GM19193 (cell line): ENCODE measurements around the gene BEND4.

Experiments
- POLR2A ChIP-seq: IDR thresholded peaks from 4 replicates; pipeline ENCODE4 v1.6.1; 2011; ENCODE audit not compliant: insufficient read depth, insufficient read length; ENCODE audit errors: extremely low read depth

The BEND4 gene

DNA sequence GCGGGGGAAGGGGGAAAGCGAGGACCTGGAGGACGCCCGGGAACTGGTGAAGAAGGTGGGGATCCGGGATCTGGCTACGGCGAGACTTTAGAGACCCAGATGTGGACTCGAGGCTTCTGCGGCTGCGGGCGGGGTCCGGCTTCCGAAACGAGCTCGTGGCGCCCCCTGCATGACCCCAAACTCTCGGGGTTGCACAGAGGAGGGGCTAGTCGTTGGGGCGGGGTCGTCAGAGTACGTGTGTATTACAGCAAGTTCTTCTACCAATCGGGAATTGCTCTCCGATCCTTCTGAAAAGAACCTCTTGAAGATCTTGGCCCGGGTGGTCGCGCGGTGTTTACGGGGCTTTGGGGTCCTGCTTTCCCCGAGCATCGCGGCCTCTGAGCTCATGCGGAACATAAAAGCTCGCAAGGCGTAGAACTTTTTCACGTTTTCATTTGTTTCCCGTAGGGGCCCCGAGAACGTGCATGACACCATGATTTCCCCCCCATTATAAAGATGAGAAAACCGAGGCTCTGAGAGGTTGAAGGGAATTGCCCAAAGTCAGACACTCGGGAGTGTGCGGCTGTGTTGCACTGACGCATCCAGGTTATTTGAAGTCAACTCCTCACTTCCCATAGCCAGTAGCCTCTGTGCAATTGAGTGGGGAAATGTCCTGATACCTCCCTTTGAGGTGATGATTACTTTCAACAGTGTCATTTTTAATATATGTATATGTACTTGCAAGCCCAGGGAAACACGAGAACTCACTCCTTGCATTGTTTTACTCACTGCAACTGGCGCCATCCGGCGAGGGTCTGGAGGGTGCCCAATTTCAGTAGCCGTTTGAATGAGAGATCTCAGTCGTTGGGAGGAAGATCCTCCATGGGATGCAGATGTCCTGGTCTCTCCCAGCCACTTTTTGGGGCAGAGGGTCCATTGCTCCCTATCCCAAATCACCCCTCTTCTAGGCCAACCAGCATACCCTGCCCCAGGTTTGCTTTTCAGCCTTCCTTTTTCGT lies at the start of gene BEND4:
Gene BEND4 (minus strand): TSS at position 149 of the 998 bp plus-strand sequence. CDS start 512 bp downstream, outside the sequence.
- peak; percentile 20 for TF ChIP-seq POLR2A

- no peak for TF ChIP-seq POLR2A
Observed at GRCh38 chr4:42197341-42197740, 44.9 kb upstream of the BEND4 start.

DNA sequence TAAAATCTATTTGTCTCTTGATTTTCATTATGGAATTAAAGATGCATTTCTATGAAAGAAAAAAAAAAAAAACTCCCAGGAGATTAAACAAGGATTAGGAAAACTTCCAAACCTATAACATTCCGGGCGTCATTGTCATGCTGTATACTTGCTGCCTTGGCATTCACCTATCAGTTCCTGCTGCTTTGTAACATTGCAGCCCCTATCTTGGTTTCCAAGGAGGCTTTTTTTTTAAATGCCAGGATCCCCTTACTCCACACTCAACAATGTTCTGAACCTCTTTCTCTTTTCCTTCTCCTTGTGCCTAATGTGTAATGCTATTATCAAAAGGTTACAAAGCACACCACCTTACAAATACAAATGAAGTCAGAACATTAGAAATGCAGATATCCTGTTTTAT lies 20.5 kb upstream of the BEND4 start:
- no peak for TF ChIP-seq POLR2A

GRCh38 chr4:42172128-42172790 lies 19.8 kb upstream of the BEND4 start:
- TF ChIP-seq POLR2A: no peak

DNA sequence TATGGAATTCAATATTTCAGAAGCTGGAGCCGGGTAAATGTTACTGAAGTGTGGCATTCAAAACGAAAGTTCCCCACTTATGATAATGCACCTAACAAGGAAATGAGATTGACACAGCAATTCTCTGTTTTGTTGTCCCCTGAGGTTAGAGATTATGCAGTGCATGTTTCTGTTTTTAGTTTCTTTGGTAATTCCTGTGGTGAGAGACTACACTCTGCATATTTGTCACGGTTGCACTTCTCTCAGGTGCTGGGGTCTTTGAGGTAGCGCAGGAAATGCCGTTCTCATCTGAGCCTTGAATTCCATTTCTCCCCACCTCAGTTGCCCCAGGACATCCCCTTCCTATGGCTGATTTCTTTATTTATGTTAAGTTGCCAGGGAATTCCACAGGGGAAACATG lies 15.3 kb upstream of the BEND4 start:
- TF ChIP-seq POLR2A: no peak

GRCh38 chr4:42159271-42160001 lies 7.0 kb upstream of the BEND4 start:
- TF ChIP-seq POLR2A: no peak

- no peak for TF ChIP-seq POLR2A
Observed at GRCh38 chr4:42151568-42152506, 618 bp downstream of the BEND4 start.

DNA sequence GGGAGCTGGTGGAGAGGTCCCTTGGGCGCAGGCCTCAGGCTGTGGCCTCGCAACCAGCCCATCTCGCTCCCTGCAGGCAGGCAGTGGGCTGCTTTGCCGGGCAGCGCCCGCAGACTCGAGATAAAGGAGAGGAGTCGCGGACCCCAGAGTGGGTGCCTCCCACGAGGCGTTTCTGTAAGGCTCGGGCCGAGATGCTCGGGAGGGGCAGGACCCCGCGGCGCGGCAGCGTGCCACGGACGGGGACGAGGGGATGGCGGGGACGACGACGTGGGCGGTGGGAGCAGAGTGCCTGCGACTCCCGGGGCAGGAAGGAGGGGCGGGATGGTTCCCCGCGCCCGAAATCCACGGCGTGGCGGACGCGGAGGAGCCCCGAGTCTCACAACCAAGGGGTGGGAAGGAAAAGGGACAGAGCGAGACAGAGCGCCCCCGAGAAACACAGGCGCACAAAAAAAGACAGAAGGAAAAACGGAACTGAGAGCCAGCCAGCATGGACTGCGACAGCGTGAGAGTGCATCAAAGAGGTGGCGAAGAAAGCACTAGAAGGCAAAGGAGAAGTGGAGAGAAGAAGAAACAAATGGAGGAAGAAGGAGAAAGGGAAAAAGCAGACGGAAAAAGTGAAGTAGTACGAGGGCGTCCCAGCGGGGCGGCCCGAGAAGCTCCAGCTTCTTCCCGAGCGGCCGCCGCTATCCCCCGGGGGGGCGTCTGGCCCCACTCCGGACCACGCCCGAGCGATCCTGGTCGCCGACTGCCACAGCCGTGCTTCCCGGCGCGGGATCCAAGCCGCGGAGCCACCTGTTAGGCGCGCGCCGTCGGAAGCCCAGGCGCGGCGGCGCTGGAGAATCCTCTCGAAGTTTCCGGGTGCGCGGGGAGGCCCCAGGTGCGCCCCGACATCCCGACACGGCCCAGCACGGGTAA lies 1.5 kb downstream of the BEND4 start:
- TF ChIP-seq POLR2A: no peak

DNA sequence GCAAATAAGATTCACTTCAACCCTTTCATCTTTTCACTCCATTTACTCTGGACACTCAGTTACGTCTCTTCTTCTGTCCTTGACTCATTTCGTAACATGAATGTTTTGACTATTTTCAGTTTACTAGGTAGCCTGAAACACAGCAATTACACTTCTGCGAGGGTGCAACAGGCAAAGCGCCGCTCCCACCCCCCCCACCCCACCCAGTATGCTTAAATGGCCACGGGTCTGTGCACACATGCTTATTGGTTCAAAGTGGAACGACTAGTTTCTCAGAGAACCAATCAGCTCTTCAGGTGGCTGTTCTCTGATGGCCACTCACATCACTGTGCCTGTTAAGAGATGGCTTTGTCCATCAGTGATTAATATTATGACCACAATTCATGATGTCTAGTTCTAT lies 3.5 kb downstream of the BEND4 start:
- no peak for TF ChIP-seq POLR2A

DNA sequence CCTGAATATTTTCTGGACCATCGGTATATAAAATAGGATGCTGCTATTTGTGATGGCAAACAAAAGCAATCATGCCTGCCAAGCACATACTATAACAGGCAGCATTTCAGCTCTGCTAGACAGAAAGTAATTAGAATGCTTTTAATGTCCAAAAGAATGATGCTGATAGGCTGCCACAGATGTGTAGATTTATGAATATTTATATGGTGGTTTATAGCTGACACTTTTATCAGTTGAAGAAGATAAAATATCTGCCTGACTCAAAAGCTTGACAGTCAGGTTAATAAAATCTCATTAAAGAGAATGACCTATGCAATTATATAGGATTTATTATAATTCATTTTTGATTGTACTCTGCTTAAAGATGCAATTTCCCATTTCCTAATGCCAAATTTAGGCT lies 4.0 kb downstream of the BEND4 start:
- no peak for TF ChIP-seq POLR2A

DNA sequence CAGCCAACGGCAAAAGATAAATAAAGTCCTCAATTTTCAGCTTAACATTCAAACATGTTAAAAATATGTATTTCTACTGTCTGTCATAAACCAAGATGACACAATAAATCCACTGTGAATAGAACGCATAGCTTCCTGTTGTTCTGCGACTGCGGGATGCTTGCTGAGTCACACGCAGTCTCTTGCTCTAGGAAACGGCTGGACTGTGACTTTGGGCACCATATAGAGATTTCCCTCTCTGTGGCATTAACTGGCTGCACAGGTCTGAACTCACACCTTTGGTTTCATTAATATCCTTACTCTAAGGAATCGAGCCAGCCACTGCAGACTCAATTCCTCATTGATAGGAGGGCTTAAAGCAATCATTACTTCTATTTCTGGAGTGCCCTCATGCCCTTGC lies 8.4 kb downstream of the BEND4 start:
- TF ChIP-seq POLR2A: no peak

DNA sequence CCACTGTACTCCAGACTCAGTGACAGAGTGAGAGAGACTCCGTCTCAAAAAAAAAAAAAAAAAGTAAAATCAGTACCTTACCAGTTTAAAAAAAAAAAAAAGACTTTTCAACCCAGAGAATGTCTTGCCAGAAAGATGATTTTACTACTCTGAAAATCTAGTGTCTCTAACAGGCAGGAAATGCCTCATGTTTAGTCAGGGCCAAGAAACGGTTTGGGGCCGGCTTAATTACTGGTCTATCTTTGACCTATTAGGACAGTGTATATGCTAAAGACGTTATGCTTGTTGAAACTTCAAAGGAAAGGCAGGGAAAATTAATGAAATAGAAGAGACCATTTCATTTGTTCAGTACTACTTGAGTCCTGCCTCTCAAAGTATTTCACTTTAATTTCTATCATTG lies 9.9 kb downstream of the BEND4 start:
- no peak for TF ChIP-seq POLR2A

- no peak for TF ChIP-seq POLR2A
Observed at GRCh38 chr4:42136371-42136770, 16.1 kb downstream of the BEND4 start.
